ENCODE data around the gene TTC23L. TPM values are rescaled to one million over a fixed set of nuclear protein-coding genes. Genes with fewer than 3 reads are reported as not detected.

The TTC23L gene
- total and polyA plus RNA-seq, 9 donors: 0.15 to 3.3 (median 0.48) TPM

DNA sequence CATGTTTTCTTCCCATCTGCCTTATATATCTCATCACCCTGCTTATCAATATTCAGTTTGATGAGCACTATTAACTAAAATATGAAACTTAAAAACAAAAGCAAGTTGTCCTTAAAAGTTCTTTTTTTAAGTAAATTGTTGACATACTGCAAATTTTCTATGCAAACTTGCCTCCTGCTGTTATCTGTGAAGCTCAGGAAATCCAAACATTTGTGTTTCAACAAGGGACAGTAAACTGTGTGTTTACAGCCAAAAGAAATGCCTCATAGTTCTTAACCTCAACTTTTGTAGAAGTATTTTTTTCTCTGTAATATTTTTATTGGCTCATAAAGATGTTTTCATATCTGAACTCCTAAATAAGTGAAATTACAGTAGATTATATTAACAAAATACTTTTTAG is 7.7 kb upstream of the TTC23L start:
- H3K27me3 ChIP-seq: no peaks in the 10 kb centered on the region
- no peak overlapping the region for H3K4me3 ChIP-seq
- no peaks in the 10 kb centered on the region for H3K9me3 ChIP-seq
- TF ChIP-seq POLR2A (IDR thresholded peaks at IDR 0.05) (no peak), CTCF (IDR thresholded peaks at IDR 0.05) (no peak), EP300 (IDR thresholded peaks at IDR 0.05) (no peak)
- no peak for DNase-seq
- H3K27ac ChIP-seq: no peak overlapping the region
- H3K4me1 ChIP-seq (ENCODE audit: insufficient read depth): peaks cover 3% of the 10 kb centered on the region
- H3K36me3 ChIP-seq: no peaks in the 10 kb centered on the region
- intact Hi-C loops (cut with DNase I): loop anchor here in 2 of 4 donors (10.0 kb wide), 1 partner anchor 177 kb away; the partner anchor contains the start of gene RAI14 (in 2 of the 2)

DNA sequence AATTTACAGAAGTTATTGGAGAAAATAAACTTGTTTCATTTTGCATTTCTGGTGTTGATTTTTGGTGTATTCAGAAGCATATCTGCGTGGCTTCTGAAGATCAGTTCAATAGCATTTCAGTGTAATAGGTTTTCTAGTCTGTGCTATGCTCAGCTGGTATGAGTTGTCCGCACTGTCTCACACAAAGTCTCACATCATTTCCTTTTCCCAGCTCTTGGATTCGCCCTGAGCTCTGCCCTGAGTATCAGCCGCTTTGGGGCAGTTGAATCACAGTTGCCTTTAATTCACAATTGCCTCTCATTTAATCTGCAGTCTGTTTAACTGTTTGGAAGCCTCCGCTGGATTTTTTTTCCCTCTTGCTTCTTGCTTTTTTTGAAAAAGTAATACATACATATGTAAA is 6.4 kb upstream of the TTC23L start:
- no peak overlapping the region for H3K27ac ChIP-seq
- WGBS, 3 donors: 64 to 74% (median 73%) methylated on average over 5 of the region's 5 CpGs

GRCh38 chr5:34833090-34833489 is 5.9 kb upstream of the TTC23L start:
- Histone ChIP-seq H3K36me3 (no peaks in the 10 kb centered on the region), H3K27me3 (no peaks in the 10 kb centered on the region), H3K4me1 (ENCODE audit: insufficient read depth) (peaks cover 3% of the 10 kb centered on the region), H3K27ac (no peak overlapping the region), H3K9me3 (no peaks in the 10 kb centered on the region), H3K4me3 (no peak overlapping the region)
- DNase-seq: no peak
- 96 to 100% (median 97%) methylated on average over 1 of the region's 1 CpG for WGBS, 3 donors
- TF ChIP-seq EP300 (IDR thresholded peaks at IDR 0.05) (no peak), CTCF (IDR thresholded peaks at IDR 0.05) (no peak), POLR2A (IDR thresholded peaks at IDR 0.05) (no peak)
- intact Hi-C loops (cut with DNase I): loop anchor here in 2 of 4 donors (10.0 kb wide), 1 partner anchor 178 kb away; the partner anchor contains the start of gene RAI14 (in 2 of the 2)

More for the DNA sequence above, 6.4 kb upstream of the TTC23L start:
- TF ChIP-seq EP300 (IDR thresholded peaks at IDR 0.05) (no peak), POLR2A (IDR thresholded peaks at IDR 0.05) (no peak), CTCF (IDR thresholded peaks at IDR 0.05) (no peak)
- Histone ChIP-seq H3K27me3 (no peaks in the 10 kb centered on the region), H3K4me1 (ENCODE audit: insufficient read depth) (peaks cover 3% of the 10 kb centered on the region), H3K9me3 (no peaks in the 10 kb centered on the region), H3K36me3 (no peaks in the 10 kb centered on the region), H3K4me3 (no peak overlapping the region)
- no peak for DNase-seq
- intact Hi-C loops (cut with DNase I): loop anchor here in 2 of 4 donors (10.0 kb wide), 1 partner anchor 178 kb away; the partner anchor contains the start of gene RAI14 (in 2 of the 2)

DNA sequence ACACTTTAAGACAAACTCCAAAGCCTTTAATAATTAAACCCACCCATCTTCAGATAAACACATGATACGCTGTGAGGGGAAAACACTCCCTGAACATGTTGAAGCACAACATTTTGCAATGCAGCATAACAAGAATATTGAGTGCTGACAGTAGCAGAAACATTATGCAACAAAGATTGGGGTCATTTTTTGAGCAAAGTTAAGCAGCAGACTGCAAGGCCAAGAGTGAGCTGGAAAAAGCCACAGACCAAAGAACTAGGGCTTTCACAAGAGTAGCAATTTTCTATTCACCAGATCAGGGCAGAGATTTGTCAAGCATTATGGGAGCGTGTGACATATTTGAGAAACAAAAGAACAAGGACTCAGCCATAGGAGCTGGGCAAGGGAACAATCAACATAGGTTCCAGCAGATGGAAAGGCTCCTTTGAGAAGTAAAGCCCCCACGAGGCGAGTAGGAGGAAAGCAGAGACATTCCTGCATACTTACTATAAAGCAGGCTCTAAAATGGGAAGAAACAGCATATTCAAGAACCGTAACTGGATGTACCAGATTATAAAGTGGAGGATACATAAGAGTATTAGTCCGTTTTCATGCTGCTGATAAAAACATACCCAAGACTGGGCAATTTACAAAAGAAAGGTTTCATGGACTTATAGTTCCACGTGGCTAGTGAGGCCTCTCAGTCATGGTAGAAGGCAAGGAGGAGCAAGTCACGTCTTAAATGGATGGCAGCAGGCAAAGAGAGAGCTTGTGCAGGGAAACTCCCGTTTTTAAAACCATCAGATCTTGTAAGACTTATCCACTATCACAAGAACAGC is 4.8 kb upstream of the TTC23L start:
- DNase-seq: no peak
- Histone ChIP-seq H3K27ac (no peak overlapping the region), H3K4me1 (ENCODE audit: insufficient read depth) (peaks cover 6% of the 10 kb centered on the region), H3K9me3 (no peaks in the 10 kb centered on the region), H3K27me3 (no peaks in the 10 kb centered on the region), H3K4me3 (no peak overlapping the region), H3K36me3 (no peaks in the 10 kb centered on the region)
- TF ChIP-seq POLR2A (IDR thresholded peaks at IDR 0.05): no peak
- no peak for TF ChIP-seq EP300 (IDR thresholded peaks at IDR 0.05)
- no peak for TF ChIP-seq CTCF (IDR thresholded peaks at IDR 0.05)
- 80 to 85% (median 84%) methylated on average over 9 of the region's 9 CpGs for WGBS, 3 donors
- intact Hi-C loops (cut with DNase I): loop anchor here in 2 of 4 donors (10.0 kb wide), 1 partner anchor 179 kb away; the partner anchor contains the start of gene RAI14 (in 2 of the 2)
